Hematopoietic multipotent progenitor cell treated with erythropoietin and hydrocortisone succinate and interleukin-3 and kit ligand, for 8 days (in vitro differentiated cells): ENCODE data around the gene HOXB1.
"Not testable (repeated sequence)": the region's sequence is repeated elsewhere in the genome, so short reads cannot be mapped to it uniquely, and the experiment has no call there.

ENCODE experiments used
- DNase-seq: peaks from one replicate; pipeline ENCODE4 v3.0.0-alpha.2; 2015

HOXB1 gene

GRCh38 chr17:48489781-48490180 lies 41.0 kb downstream of the HOXB1 start:
- no peak for DNase-seq

GRCh38 chr17:48488548-48489106 lies 42.2 kb downstream of the HOXB1 start:
- peak; percentile 98 for DNase-seq

DNA sequence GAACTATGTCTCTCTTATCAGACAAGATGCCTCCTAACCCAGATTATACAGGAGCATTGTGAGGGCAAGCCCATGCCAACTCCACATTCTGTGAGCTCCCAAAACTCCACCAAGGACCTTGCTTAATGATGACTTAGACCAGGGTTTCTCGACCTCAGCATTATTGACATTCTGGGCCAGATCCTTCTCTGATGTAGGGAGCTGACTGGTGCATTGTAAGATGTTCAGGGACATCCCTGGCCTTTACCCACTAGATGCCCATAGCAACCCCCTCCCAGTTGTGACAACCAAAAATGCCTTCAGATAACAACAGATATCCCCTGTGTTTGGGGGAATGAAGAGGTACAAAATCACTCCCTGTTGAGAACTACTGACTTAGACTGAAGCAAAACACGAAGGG lies 43.6 kb downstream of the HOXB1 start:
- DNase-seq, result no peak

- peak; percentile 31 for DNase-seq
Observed at GRCh38 chr17:48486557-48486956, 44.3 kb downstream of the HOXB1 start.

DNA sequence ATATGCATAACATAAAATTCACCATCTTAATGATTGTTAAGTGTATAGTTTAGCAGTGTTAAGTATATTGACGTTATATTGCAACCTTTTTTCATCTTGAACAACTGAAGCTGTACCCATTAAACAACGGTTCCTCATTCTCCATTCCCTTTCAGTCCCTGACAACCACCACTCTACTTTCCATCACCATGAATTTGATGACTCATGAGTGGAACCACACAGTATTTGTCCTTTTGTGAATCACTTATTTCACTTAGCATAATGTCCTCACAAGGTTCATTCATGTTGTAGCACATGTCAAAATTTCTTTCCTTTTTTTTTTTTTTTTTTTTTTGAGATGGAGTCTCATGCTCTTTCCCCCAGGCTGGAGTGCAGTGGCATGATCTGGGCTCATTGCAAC lies 46.0 kb downstream of the HOXB1 start:
- peak; percentile 70 for DNase-seq

- no peak for DNase-seq
Observed at GRCh38 chr17:48484256-48484655, 46.6 kb downstream of the HOXB1 start.

GRCh38 chr17:48483471-48484131 lies 47.2 kb downstream of the HOXB1 start:
- peak; percentile 47 for DNase-seq

- no peak for DNase-seq
Observed at GRCh38 chr17:48483004-48483403, 47.8 kb downstream of the HOXB1 start.

DNA sequence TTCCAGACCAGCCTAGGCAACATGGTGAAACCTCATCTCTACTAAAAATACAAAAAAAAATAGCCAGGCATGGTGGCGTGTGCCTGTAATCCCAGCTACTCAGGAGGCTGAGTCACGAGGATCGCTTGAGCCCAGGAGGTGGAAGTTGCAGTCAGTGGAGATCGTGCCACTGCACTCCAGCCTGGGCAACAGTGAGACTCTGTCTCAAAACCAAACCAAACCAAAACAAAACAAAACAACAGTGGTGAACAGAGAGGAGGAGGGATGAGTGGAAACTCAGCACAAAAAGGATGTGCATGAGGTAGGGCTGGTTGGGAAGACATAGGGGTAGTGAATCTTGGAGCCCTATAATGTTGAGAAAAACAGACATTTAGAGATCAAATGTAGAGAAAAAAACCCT lies 48.5 kb downstream of the HOXB1 start:
- not testable (repeated sequence) for DNase-seq

- no peak for DNase-seq
Observed at GRCh38 chr17:48479014-48479402, 51.8 kb downstream of the HOXB1 start.
